H1 (cell line): ENCODE results near the gene ZSWIM4. TPM values are rescaled to one million over a fixed set of nuclear protein-coding genes. Genes with fewer than 3 reads are reported as not detected.

Source experiments
- CTCF ChIA-PET: fragments of 300-600 bp; sonication (Branson Sonifier 250); formaldehyde crosslinking; loops from one replicate; lab custom pipeline; 2021; ENCODE audit not compliant: partially characterized antibody; lab: Charles Lee
- POLR2A ChIA-PET: fragments of 300-600 bp; sonication (Branson Sonifier 250); formaldehyde crosslinking; loops from one replicate; lab custom pipeline; 2021; ENCODE audit warnings: inconsistent platforms; ENCODE audit not compliant: partially characterized antibody; lab: Charles Lee
- DNase-seq, 2 experiments: peaks; one replicate each; pipeline versions ENCODE4 v3.0.0 to v3.0.0-alpha.2; 2010 to 2022; ENCODE audit warnings: low spot score in 2 of 2, low read depth in 1 of 2, mixed read lengths in 1 of 2
- FAIRE-seq: peaks from 2 replicates; lab custom pipeline; 2011; peaks lifted over from hg19 to GRCh38; lab: Jason Lieb, UNC
- H2AFZ ChIP-seq: 2 replicates; pipeline ENCODE4 v1.8.1; 2012; ENCODE audit warnings: low read length, inconsistent platforms
- H2AK5ac ChIP-seq: 2 replicates; pipeline ENCODE4 v1.6.1; 2013; ENCODE audit warnings: low read depth, low read length
- H2BK120ac ChIP-seq: replicated peaks from 2 replicates; pipeline ENCODE3; 2013; ENCODE audit warnings: low read depth, low read length, inconsistent platforms
- H2BK12ac ChIP-seq: 2 replicates; pipeline ENCODE4 v1.6.1; 2013; ENCODE audit warnings: low read depth, low read length
- H2BK15ac ChIP-seq: 2 replicates; pipeline ENCODE4 v1.6.1; 2013; ENCODE audit warnings: low read length
- H2BK20ac ChIP-seq: 2 replicates; pipeline ENCODE4 v1.6.1; 2013; ENCODE audit warnings: low read length
- H2BK5ac ChIP-seq: 2 replicates; pipeline ENCODE4 v1.6.1; 2013; ENCODE audit warnings: low read depth, low read length
- H3K14ac ChIP-seq: 2 replicates; pipeline ENCODE4 v1.6.1; 2013; ENCODE audit warnings: inconsistent platforms; ENCODE audit not compliant: insufficient read length
- H3K18ac ChIP-seq: 2 replicates; pipeline ENCODE4 v1.6.1; 2013; ENCODE audit warnings: low read length; ENCODE audit errors: extremely low read depth
- H3K23ac ChIP-seq: 2 replicates; pipeline ENCODE4 v1.6.1; 2013; ENCODE audit warnings: inconsistent platforms; ENCODE audit not compliant: insufficient read length
- H3K23me2 ChIP-seq: 2 replicates; pipeline ENCODE4 v1.6.1; 2013; ENCODE audit warnings: low read depth, low read length
- H3K27ac ChIP-seq: 2 replicates; pipeline ENCODE4 v1.6.1; 2011; ENCODE audit warnings: low read depth, low read length, inconsistent platforms
- H3K27me3 ChIP-seq, 4 experiments: replicated peaks in 1 of 4; 1 replicate in 1 of 4; 2 replicates in 3 of 4; pipeline versions ENCODE4 v1.6.1 to v1.8.1; 2011 to 2013; ENCODE audit warnings: low read length in 3 of 4, mild to moderate bottlenecking in 3 of 4, inconsistent platforms in 2 of 4, mixed read lengths in 2 of 4, moderate library complexity in 1 of 4; ENCODE audit not compliant: control insufficient read depth in 3 of 4, insufficient read depth in 3 of 4; ENCODE audit errors: extremely low read depth in 1 of 4
- H3K36me3 ChIP-seq, 4 experiments: 2 replicates each; pipeline versions ENCODE4 v1.6.1 to v1.8.1; 2011 to 2013; ENCODE audit warnings: mild to moderate bottlenecking in 4 of 4, low read length in 3 of 4, moderate library complexity in 2 of 4, control low read depth in 1 of 4, inconsistent platforms in 1 of 4; ENCODE audit not compliant: insufficient read depth in 4 of 4, control insufficient read depth in 2 of 4
- H3K4ac ChIP-seq: replicated peaks from 2 replicates; pipeline ENCODE3; 2013; ENCODE audit warnings: low read length, low read depth, mixed read lengths, inconsistent platforms; ENCODE audit not compliant: insufficient read length
- H3K4me1 ChIP-seq, 4 experiments: replicated peaks in 1 of 4; 1 replicate in 1 of 4; 2 replicates in 3 of 4; pipeline versions ENCODE4 v1.6.1 to v1.8.1; 2011 to 2013; ENCODE audit warnings: low read length in 3 of 4, inconsistent platforms in 2 of 4, mixed read lengths in 1 of 4; ENCODE audit not compliant: insufficient read depth in 4 of 4, control insufficient read depth in 3 of 4
- H3K4me2 ChIP-seq, 2 experiments: 2 replicates each; pipeline versions ENCODE4 v1.6.1 to v1.8.1; 2011 to 2013; ENCODE audit warnings: low read depth in 2 of 2, low read length in 2 of 2, control low read depth in 1 of 2, inconsistent platforms in 1 of 2, mild to moderate bottlenecking in 1 of 2; ENCODE audit not compliant: insufficient read depth in 1 of 2
- H3K4me3 ChIP-seq, 4 experiments: fragments of 200-600, 300-600 bp in 1 of 4; sonication (generic), shearing (Covaris generic), sonication (Bioruptor Twin) in 1 of 4; 2 replicates each; pipeline versions ENCODE4 v1.5.1 to v1.8.1; 2011 to 2016; ENCODE audit warnings: low read length in 4 of 4, low read depth in 3 of 4, control low read depth in 2 of 4, inconsistent platforms in 2 of 4, mild to moderate bottlenecking in 2 of 4, mixed read lengths in 1 of 4, moderate library complexity in 1 of 4; ENCODE audit not compliant: insufficient read depth in 2 of 4; ENCODE audit errors: extremely low read depth in 1 of 4
- H3K56ac ChIP-seq: replicated peaks from 2 replicates; pipeline ENCODE3; 2013; ENCODE audit warnings: low read depth, mild to moderate bottlenecking, mixed read lengths, low read length, inconsistent platforms; ENCODE audit not compliant: insufficient read length
- H3K79me1 ChIP-seq: 2 replicates; pipeline ENCODE4 v1.6.1; 2013; ENCODE audit warnings: low read depth, low read length, control low read depth
- H3K79me2 ChIP-seq, 2 experiments: 2 replicates each; pipeline versions ENCODE4 v1.6.1 to v1.8.1; 2012 to 2013; ENCODE audit warnings: low read length in 2 of 2, mild to moderate bottlenecking in 2 of 2, inconsistent platforms in 1 of 2; ENCODE audit not compliant: insufficient read depth in 2 of 2, control insufficient read depth in 1 of 2
- H3K9ac ChIP-seq, 4 experiments: replicated peaks in 1 of 4; 1 replicate in 1 of 4; 2 replicates in 3 of 4; pipeline versions ENCODE4 v1.6.1 to v1.8.1; 2011 to 2013; ENCODE audit warnings: low read depth in 3 of 4, low read length in 3 of 4, control low read depth in 2 of 4, mild to moderate bottlenecking in 2 of 4, moderate library complexity in 2 of 4, inconsistent platforms in 1 of 4; ENCODE audit errors: extremely low read depth in 1 of 4
- H3K9me3 ChIP-seq, 2 experiments: 2 replicates each; pipeline versions ENCODE4 v1.6.1 to v1.8.1; 2012 to 2013; ENCODE audit warnings: mild to moderate bottlenecking in 2 of 2, moderate library complexity in 2 of 2, control low read depth in 1 of 2, inconsistent platforms in 1 of 2, low read depth in 1 of 2, low read length in 1 of 2, mixed read lengths in 1 of 2; ENCODE audit not compliant: insufficient read depth in 2 of 2
- H4K20me1 ChIP-seq, 2 experiments: replicated peaks in 1 of 2; 2 replicates each; pipeline versions ENCODE3 to v1.8.1; 2011 to 2013; ENCODE audit warnings: inconsistent platforms in 2 of 2, low read length in 2 of 2, mild to moderate bottlenecking in 1 of 2; ENCODE audit not compliant: insufficient read depth in 2 of 2, control insufficient read depth in 1 of 2
- H4K5ac ChIP-seq: 2 replicates; pipeline ENCODE4 v1.6.1; 2013; ENCODE audit warnings: low read length, low read depth, mixed read lengths, inconsistent platforms; ENCODE audit not compliant: insufficient read length
- H4K8ac ChIP-seq: 2 replicates; pipeline ENCODE4 v1.8.0; 2013; ENCODE audit warnings: mild to moderate bottlenecking, moderate library complexity, low read length, inconsistent platforms; ENCODE audit not compliant: insufficient read depth; ENCODE audit errors: extremely low read depth
- H4K91ac ChIP-seq: replicated peaks from 2 replicates; pipeline ENCODE3; 2013; ENCODE audit warnings: low read length, mixed read lengths, inconsistent platforms; ENCODE audit not compliant: insufficient read length
- WGBS, 2 experiments: shearing (Covaris generic) in 1 of 2; methylation state at CpG; one replicate each; pipeline versions ENCODE4 v1.1.6 to v1.1.7; 2013 to 2015; ENCODE audit warnings: low lambda C conversion rate in 2 of 2, mixed read lengths in 2 of 2, inconsistent platforms in 1 of 2, low coverage in 1 of 2, missing lambda C conversion rate in 1 of 2; ENCODE audit not compliant: insufficient replicate concordance in 2 of 2, insufficient coverage in 1 of 2, insufficient read length in 1 of 2; ENCODE audit errors: extremely low coverage in 1 of 2, missing lambda C conversion rate in 1 of 2; 5-methylcytosine and 5-hydroxymethylcytosine counted together
- polyA plus RNA-seq, 7 experiments: library from polyadenylated mRNA; depleted of rRNA in 3 of 7; stranded (reverse) in 5 of 7; unstranded in 2 of 7; fragments of >200 nt in 5 of 7; fragments of 200-250 nt in 2 of 7; gene quantifications; 1 replicate in 5 of 7; 2 replicates in 1 of 7; 4 replicates in 1 of 7; pipeline versions ENCODE4 v1.2.1 to v1.2.3, GENCODE V29; 2011 to 2013; ENCODE audit warnings: missing spikeins in 2 of 7, mixed read lengths in 2 of 7
- total RNA-seq: library from RNA; stranded (reverse); fragmentation: NEBNext Ultra II Directional; extraction: Animal tissue kit (Norgen Biotek cat#: 25700); gene quantifications from 2 replicates; pipeline ENCODE4 v1.2.1, GENCODE V29; 2021

The ZSWIM4 gene
- total and polyA plus RNA-seq, 2 of the 8 experiments (the other 6 are each of a cell fraction or from before 2014, with no cell fraction given): 12.2 to 31.1 TPM

DNA sequence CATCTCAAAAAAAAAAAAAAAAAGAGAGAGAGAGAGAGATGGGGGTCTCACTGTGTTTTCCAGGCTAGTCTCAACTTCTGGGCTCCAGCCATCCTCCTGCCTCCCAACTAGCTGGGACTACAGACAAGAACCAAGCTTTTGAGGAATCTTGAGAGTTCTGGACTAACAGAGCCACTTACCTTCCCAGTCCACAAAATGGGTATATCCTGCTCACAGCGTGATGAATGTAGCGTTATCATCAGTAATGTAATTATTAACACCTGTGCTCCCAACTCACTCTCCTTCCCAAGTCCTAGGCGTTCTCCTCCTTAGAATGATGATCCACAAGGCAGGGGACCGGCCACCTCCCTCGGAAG, 77.1 kb downstream of the ZSWIM4 start:
- peaks cover 0 to 12% of the 10 kb centered on the region in 2 experiments for H4K20me1 ChIP-seq
- H3K4ac ChIP-seq: no peak overlapping the region
- CTCF ChIA-PET: interaction anchor here (0.7 to 2.0 kb wide), 10 partner anchors 9 to 176 kb away, joined by 3 to 13 read pairs (median 4); no protein-coding TSS in a partner anchor
- no peak overlapping the region for H2BK120ac ChIP-seq
- H2AK5ac ChIP-seq: no peak overlapping the region
- POLR2A ChIA-PET: interaction anchor here (0.9 to 1.9 kb wide), 6 partner anchors 9 to 78 kb away, joined by 3 to 5 read pairs (median 4); partner anchors contain the start of gene ZSWIM4
- H2AFZ ChIP-seq: no peak overlapping the region
- H2BK20ac ChIP-seq: no peak overlapping the region
- no peaks in the 10 kb centered on the region for H3K23me2 ChIP-seq
- peaks cover 36 to 91% (median 71%) of the 10 kb centered on the region in 4 experiments for H3K27me3 ChIP-seq
- no peak overlapping the region for H4K5ac ChIP-seq
- no peaks in the 10 kb centered on the region for H3K79me1 ChIP-seq
- no peak overlapping the region for H3K9ac ChIP-seq
- DNase-seq: no peak
- no peaks in the 10 kb centered on the region for H3K9me3 ChIP-seq
- 33% methylated on average over 5 of the region's 5 CpGs; no CpG with 5 or more reads in 1 of the 2 experiments for WGBS, 2 experiments
- H3K56ac ChIP-seq: no peak overlapping the region
- peak overlapping the region in 1 of 4 experiments; percentile 49; a peak in 2 of 8 replicates for H3K4me3 ChIP-seq
- H2BK15ac ChIP-seq: no peak overlapping the region
- H3K36me3 ChIP-seq: no peaks in the 10 kb centered on the region
- 0 out of 2 replicates have a peak overlapping the region, but pooled peaks have one; percentile 25 for H4K8ac ChIP-seq
- H2BK5ac ChIP-seq: no peak overlapping the region
- H3K23ac ChIP-seq: no peak overlapping the region
- no peak overlapping the region for H3K18ac ChIP-seq
- H3K14ac ChIP-seq: no peak overlapping the region
- H3K4me1 ChIP-seq: no peaks in the 10 kb centered on the region; a peak in 2 of 7 replicates
- H2BK12ac ChIP-seq: no peak overlapping the region
- FAIRE-seq: no peak
- peak overlapping the region in 1 of 2 experiments; percentile 52; a peak in 1 of 4 replicates for H3K4me2 ChIP-seq
- no peak overlapping the region for H4K91ac ChIP-seq
- no peaks in the 10 kb centered on the region for H3K79me2 ChIP-seq
- no peak overlapping the region for H3K27ac ChIP-seq
